ENCODE results near the gene SLC24A3.

DNA sequence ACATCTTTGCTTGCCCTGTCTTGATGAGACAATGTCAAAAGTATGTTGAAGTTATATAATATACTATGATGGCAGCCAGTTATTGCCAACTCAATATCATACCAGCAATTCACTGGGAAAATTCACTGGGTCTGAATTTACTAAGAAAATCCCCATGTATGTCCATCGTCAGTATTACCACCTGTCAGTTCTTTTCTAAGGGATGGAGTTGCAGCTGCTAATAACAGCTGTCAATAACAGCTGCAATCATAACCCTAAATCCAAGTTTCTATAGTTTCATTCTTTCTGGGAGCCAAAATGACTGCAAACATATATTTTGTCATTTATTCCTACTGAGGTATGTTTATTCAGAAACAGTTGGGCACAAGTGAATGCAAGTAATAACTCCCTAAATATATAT, 413.0 kb downstream of the SLC24A3 start:
- no peak for TF ChIP-seq POLR2AphosphoS5 (IDR thresholded peaks at IDR 0.05)
- no peak for TF ChIP-seq EP300 (IDR thresholded peaks at IDR 0.05)
- TF ChIP-seq, protein P1, sequence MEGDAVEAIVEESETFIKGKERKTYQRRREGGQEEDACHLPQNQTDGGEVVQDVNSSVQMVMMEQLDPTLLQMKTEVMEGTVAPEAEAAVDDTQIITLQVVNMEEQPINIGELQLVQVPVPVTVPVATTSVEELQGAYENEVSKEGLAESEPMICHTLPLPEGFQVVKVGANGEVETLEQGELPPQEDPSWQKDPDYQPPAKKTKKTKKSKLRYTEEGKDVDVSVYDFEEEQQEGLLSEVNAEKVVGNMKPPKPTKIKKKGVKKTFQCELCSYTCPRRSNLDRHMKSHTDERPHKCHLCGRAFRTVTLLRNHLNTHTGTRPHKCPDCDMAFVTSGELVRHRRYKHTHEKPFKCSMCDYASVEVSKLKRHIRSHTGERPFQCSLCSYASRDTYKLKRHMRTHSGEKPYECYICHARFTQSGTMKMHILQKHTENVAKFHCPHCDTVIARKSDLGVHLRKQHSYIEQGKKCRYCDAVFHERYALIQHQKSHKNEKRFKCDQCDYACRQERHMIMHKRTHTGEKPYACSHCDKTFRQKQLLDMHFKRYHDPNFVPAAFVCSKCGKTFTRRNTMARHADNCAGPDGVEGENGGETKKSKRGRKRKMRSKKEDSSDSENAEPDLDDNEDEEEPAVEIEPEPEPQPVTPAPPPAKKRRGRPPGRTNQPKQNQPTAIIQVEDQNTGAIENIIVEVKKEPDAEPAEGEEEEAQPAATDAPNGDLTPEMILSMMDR (IDR thresholded peaks at IDR 0.05), result no peak

Measured in suprapubic skin (tissue), 4 donors.